Measurements from ENCODE around the gene AUNIP.

- TF ChIP-seq TCF7L2 (IDR thresholded peaks at IDR 0.05; ENCODE audit: borderline replicate concordance, low read depth, low read length) (no peak), ZNF514 (tag by site-specific recombination; IDR thresholded peaks at IDR 0.05) (no peak), ZNF629 (tag by site-specific recombination; IDR thresholded peaks at IDR 0.05) (no peak), ZNF510 (tag by site-specific recombination; IDR thresholded peaks at IDR 0.05; ENCODE audit: insufficient replicate concordance) (no peak), ZNF48 (tag by site-specific recombination; IDR thresholded peaks at IDR 0.05) (no peak), ZBTB1 (tag by site-specific recombination; IDR thresholded peaks at IDR 0.05) (no peak), CTCF (tag by site-specific recombination; IDR thresholded peaks at IDR 0.05) (no peak), INSM2 (tag by site-specific recombination; IDR thresholded peaks at IDR 0.05) (no peak), YY1 (tag by site-specific recombination; IDR thresholded peaks at IDR 0.05) (no peak), ZNF24 (tag by site-specific recombination; IDR thresholded peaks at IDR 0.05) (no peak), ZNF518A (tag by site-specific recombination; conservative IDR thresholded peaks at IDR 0.05; ENCODE audit: low read depth) (no peak), MYNN (tag by site-specific recombination; IDR thresholded peaks at IDR 0.05; ENCODE audit: borderline replicate concordance) (no peak), ZBTB20 (tag by site-specific recombination; IDR thresholded peaks at IDR 0.05) (peak; percentile 60; the same call in 1 of the 2 replicates)
These were observed 59.8 kb downstream of the AUNIP start for GRCh38 chr1:25799352-25799934.
